HUES48 (cell line): Measurements from ENCODE around the gene RNF157.
"Not testable (repeated sequence)": the region's sequence is repeated elsewhere in the genome, so short reads cannot be mapped to it uniquely, and the experiment has no call there.

ENCODE experiments used
- H3K27ac ChIP-seq: one replicate; pipeline ENCODE4 v1.7.0; 2013; ENCODE audit warnings: low read depth, low read length, inconsistent platforms
- H3K27me3 ChIP-seq: 2 replicates; pipeline ENCODE4 v1.6.1; 2013; ENCODE audit warnings: mild to moderate bottlenecking, low read length; ENCODE audit not compliant: control insufficient read depth, insufficient read depth
- H3K36me3 ChIP-seq: 2 replicates; pipeline ENCODE4 v1.6.1; 2013; ENCODE audit warnings: low read length; ENCODE audit not compliant: control insufficient read depth, insufficient read depth
- H3K4me1 ChIP-seq: 2 replicates; pipeline ENCODE4 v1.6.1; 2013; ENCODE audit warnings: mild to moderate bottlenecking, low read length; ENCODE audit not compliant: control insufficient read depth, insufficient read depth
- H3K4me3 ChIP-seq: 2 replicates; pipeline ENCODE4 v1.5.1; 2013; ENCODE audit warnings: mild to moderate bottlenecking, low read depth, low read length
- H3K9ac ChIP-seq: 2 replicates; pipeline ENCODE4 v1.6.1; 2013; ENCODE audit warnings: mild to moderate bottlenecking, low read depth, low read length, moderate library complexity
- H3K9me3 ChIP-seq: 2 replicates; pipeline ENCODE4 v1.6.1; 2013; ENCODE audit warnings: low read length; ENCODE audit not compliant: control insufficient read depth, insufficient read depth

The RNF157 gene

GRCh38 chr17:76261421-76262215 is 21.3 kb upstream of the RNF157 start:
- no peak overlapping the region for H3K4me3 ChIP-seq
- H3K27ac ChIP-seq = no peak overlapping the region
- no peak overlapping the region for H3K9ac ChIP-seq
- no peaks in the 10 kb centered on the region for H3K9me3 ChIP-seq
- no peaks in the 10 kb centered on the region for H3K36me3 ChIP-seq
- H3K27me3 ChIP-seq = no peaks in the 10 kb centered on the region
- peaks cover 20% of the 10 kb centered on the region for H3K4me1 ChIP-seq

- Histone ChIP-seq H3K27me3 (no peaks in the 10 kb centered on the region), H3K9me3 (no peaks in the 10 kb centered on the region), H3K4me3 (no peak overlapping the region), H3K9ac (no peak overlapping the region), H3K36me3 (no peaks in the 10 kb centered on the region), H3K27ac (no peak overlapping the region), H3K4me1 (peaks cover 16% of the 10 kb centered on the region)
Measured at GRCh38 chr17:76260669-76261068, 20.4 kb upstream of the RNF157 start.

GRCh38 chr17:76260220-76260619 is 19.9 kb upstream of the RNF157 start:
- Histone ChIP-seq H3K9ac (no peak overlapping the region), H3K4me3 (no peak overlapping the region), H3K4me1 (peaks cover 16% of the 10 kb centered on the region), H3K9me3 (no peaks in the 10 kb centered on the region), H3K27ac (no peak overlapping the region), H3K36me3 (no peaks in the 10 kb centered on the region), H3K27me3 (no peaks in the 10 kb centered on the region)

GRCh38 chr17:76256430-76257050 is 16.2 kb upstream of the RNF157 start:
- not testable (repeated sequence) for H3K27me3 ChIP-seq, H3K36me3 ChIP-seq, H3K27ac ChIP-seq, H3K4me3 ChIP-seq, H3K9ac ChIP-seq, H3K9me3 ChIP-seq, H3K4me1 ChIP-seq

GRCh38 chr17:76255801-76256429 is 15.6 kb upstream of the RNF157 start:
- H3K27ac ChIP-seq = no peak overlapping the region
- H3K9ac ChIP-seq = no peak overlapping the region
- no peaks in the 10 kb centered on the region for H3K27me3 ChIP-seq
- no peak overlapping the region for H3K4me3 ChIP-seq
- no peaks in the 10 kb centered on the region for H3K9me3 ChIP-seq
- H3K36me3 ChIP-seq = no peaks in the 10 kb centered on the region
- H3K4me1 ChIP-seq = peaks cover 6% of the 10 kb centered on the region

GRCh38 chr17:76254275-76254674 is 14.0 kb upstream of the RNF157 start:
- Histone ChIP-seq H3K36me3 (no peaks in the 10 kb centered on the region), H3K27me3 (no peaks in the 10 kb centered on the region), H3K9ac (no peak overlapping the region), H3K4me1 (peaks cover under 1% of the 10 kb centered on the region; the same call in 1 of the 2 replicates), H3K4me3 (no peak overlapping the region), H3K27ac (no peak overlapping the region), H3K9me3 (no peaks in the 10 kb centered on the region)

GRCh38 chr17:76253841-76254240 is 13.5 kb upstream of the RNF157 start:
- Histone ChIP-seq H3K9ac (no peak overlapping the region), H3K4me1 (no peaks in the 10 kb centered on the region), H3K27ac (no peak overlapping the region), H3K36me3 (no peaks in the 10 kb centered on the region), H3K27me3 (no peaks in the 10 kb centered on the region), H3K4me3 (no peak overlapping the region), H3K9me3 (no peaks in the 10 kb centered on the region)

GRCh38 chr17:76252967-76253766 is 12.9 kb upstream of the RNF157 start:
- H3K9ac ChIP-seq, H3K27ac ChIP-seq, H3K27me3 ChIP-seq, H3K4me1 ChIP-seq, H3K4me3 ChIP-seq, H3K9me3 ChIP-seq, H3K36me3 ChIP-seq: not testable (repeated sequence)

GRCh38 chr17:76252040-76252954 is 12.0 kb upstream of the RNF157 start:
- Histone ChIP-seq H3K4me3 (no peak overlapping the region), H3K27me3 (no peaks in the 10 kb centered on the region), H3K4me1 (no peaks in the 10 kb centered on the region), H3K27ac (no peak overlapping the region), H3K9me3 (no peaks in the 10 kb centered on the region), H3K36me3 (no peaks in the 10 kb centered on the region), H3K9ac (no peak overlapping the region)

GRCh38 chr17:76251478-76252039 is 11.3 kb upstream of the RNF157 start:
- no peak overlapping the region for H3K9ac ChIP-seq

More at GRCh38 chr17:76251478-76252039, 11.3 kb upstream of the RNF157 start:
- no peaks in the 10 kb centered on the region for H3K4me1 ChIP-seq
- H3K36me3 ChIP-seq = no peaks in the 10 kb centered on the region
- H3K27ac ChIP-seq = no peak overlapping the region
- H3K9me3 ChIP-seq = no peaks in the 10 kb centered on the region
- no peaks in the 10 kb centered on the region for H3K27me3 ChIP-seq
- no peak overlapping the region for H3K4me3 ChIP-seq
